HepG2 (cell line): Measurements from ENCODE around the gene COA1. TPM values are rescaled to one million over a fixed set of nuclear protein-coding genes. Genes with fewer than 3 reads are reported as not detected.

Experiments
- MAFK ChIP-seq, 2 experiments: IDR thresholded peaks in 1 of 2; conservative IDR thresholded peaks in 1 of 2; 2 replicates each; pipeline ENCODE4 v1.6.1; 2011; ENCODE audit warnings: improper control_type of control experiment in 2 of 2, low read length in 2 of 2
- SNRNP70 ChIP-seq: fragments of 200-400 bp; formaldehyde crosslinking; IDR thresholded peaks from 2 replicates; pipeline ENCODE4 v1.6.1; 2017; ENCODE audit warnings: mild to moderate bottlenecking, low read depth, low read length, moderate library complexity
- ZNF207 ChIP-seq: fragments of 450-650 bp; IDR thresholded peaks from 2 replicates; pipeline ENCODE4 v1.6.1; 2016; ENCODE audit warnings: antibody characterized with exemption, borderline replicate concordance
- ZNF326 ChIP-seq: sonication (generic); formaldehyde crosslinking; IDR thresholded peaks from 2 replicates; pipeline ENCODE4 v1.4.0; 2020; ENCODE audit warnings: missing genetic modification reagents, borderline replicate concordance
- ZNF33A ChIP-seq: sonication (generic); formaldehyde crosslinking; IDR thresholded peaks from 2 replicates; pipeline ENCODE4 v1.5.1; 2020; ENCODE audit warnings: missing genetic modification reagents, mild to moderate bottlenecking, moderate library complexity, borderline replicate concordance
- ZNF550 ChIP-seq: sonication (generic); formaldehyde crosslinking; IDR thresholded peaks from 2 replicates; pipeline ENCODE4 v1.4.0; 2020; ENCODE audit warnings: mild to moderate bottlenecking, missing genetic modification reagents, borderline replicate concordance
- ZNF790 ChIP-seq: sonication (generic); formaldehyde crosslinking; IDR thresholded peaks from 2 replicates; pipeline ENCODE4 v1.8.0; 2022; ENCODE audit warnings: missing genetic modification reagents, mild to moderate bottlenecking, borderline replicate concordance
- ZZZ3 ChIP-seq: sonication (generic); formaldehyde crosslinking; IDR thresholded peaks from 2 replicates; pipeline ENCODE4 v1.4.0; 2020; ENCODE audit warnings: missing genetic modification reagents, mild to moderate bottlenecking, borderline replicate concordance
- polyA plus RNA-seq, 8 experiments: library from polyadenylated mRNA; depleted of rRNA in 3 of 8; stranded (reverse) in 7 of 8; unstranded in 1 of 8; fragments of >200 nt; fragmentation: Illumina TruSeq in 4 of 8; extraction: Trizol in 4 of 8; gene quantifications; 2 replicates each; pipeline versions ENCODE4 v1.2.1 to v1.2.3, GENCODE V29; 2011 to 2016; ENCODE audit warnings: low read depth in 4 of 8, missing spikeins in 1 of 8, mixed read lengths in 1 of 8; ENCODE audit not compliant: insufficient read depth in 1 of 8
- total RNA-seq, 5 experiments: library from RNA; depleted of rRNA; stranded (reverse); fragments of >200 nt; fragmentation: Illumina TruSeq; extraction: Trizol; gene quantifications; 2 replicates each; pipeline ENCODE4 v1.2.3, GENCODE V29; 2016; ENCODE audit warnings: low read depth in 1 of 5
- TF ChIP-seq, protein P1 (sequence below): sonication (generic); formaldehyde crosslinking; IDR thresholded peaks from 2 replicates; pipeline ENCODE4 v1.5.1; 2020; ENCODE audit warnings: missing genetic modification reagents, mild to moderate bottlenecking, borderline replicate concordance
- TF ChIP-seq, protein P2 (sequence below): sonication (generic); formaldehyde crosslinking; IDR thresholded peaks from 2 replicates; pipeline ENCODE4 v1.4.0; 2020; ENCODE audit warnings: low read depth, mild to moderate bottlenecking, missing genetic modification reagents
- TF ChIP-seq, protein P3 (sequence below): sonication (generic); formaldehyde crosslinking; IDR thresholded peaks from 2 replicates; pipeline ENCODE4 v1.5.1; 2020; ENCODE audit warnings: mild to moderate bottlenecking, missing genetic modification reagents, moderate library complexity
- TF ChIP-seq, protein P4 (sequence below): sonication (generic); formaldehyde crosslinking; IDR thresholded peaks from 2 replicates; pipeline ENCODE4 v1.5.0; 2020; ENCODE audit warnings: mild to moderate bottlenecking, missing genetic modification reagents
- TF ChIP-seq, protein P5 (sequence below), 2 experiments: sonication (generic) in 1 of 2; formaldehyde crosslinking in 1 of 2; IDR thresholded peaks; 2 replicates each; pipeline versions ENCODE4 v1.4.0 to v1.6.1; 2018 to 2020; ENCODE audit warnings: missing genetic modification reagents in 2 of 2, borderline replicate concordance in 1 of 2, low read depth in 1 of 2, mild to moderate bottlenecking in 1 of 2, missing biosample characterization in 1 of 2
- TF ChIP-seq, protein P6 (sequence below): IDR thresholded peaks from 2 replicates; pipeline ENCODE4 v1.6.1; 2012; ENCODE audit warnings: inconsistent platforms

COA1 gene
- total and polyA plus RNA-seq, 2 of the 13 experiments (the other 11 are each of a cell fraction or from before 2014, with no cell fraction given): 33.2 to 65.7 TPM

DNA sequence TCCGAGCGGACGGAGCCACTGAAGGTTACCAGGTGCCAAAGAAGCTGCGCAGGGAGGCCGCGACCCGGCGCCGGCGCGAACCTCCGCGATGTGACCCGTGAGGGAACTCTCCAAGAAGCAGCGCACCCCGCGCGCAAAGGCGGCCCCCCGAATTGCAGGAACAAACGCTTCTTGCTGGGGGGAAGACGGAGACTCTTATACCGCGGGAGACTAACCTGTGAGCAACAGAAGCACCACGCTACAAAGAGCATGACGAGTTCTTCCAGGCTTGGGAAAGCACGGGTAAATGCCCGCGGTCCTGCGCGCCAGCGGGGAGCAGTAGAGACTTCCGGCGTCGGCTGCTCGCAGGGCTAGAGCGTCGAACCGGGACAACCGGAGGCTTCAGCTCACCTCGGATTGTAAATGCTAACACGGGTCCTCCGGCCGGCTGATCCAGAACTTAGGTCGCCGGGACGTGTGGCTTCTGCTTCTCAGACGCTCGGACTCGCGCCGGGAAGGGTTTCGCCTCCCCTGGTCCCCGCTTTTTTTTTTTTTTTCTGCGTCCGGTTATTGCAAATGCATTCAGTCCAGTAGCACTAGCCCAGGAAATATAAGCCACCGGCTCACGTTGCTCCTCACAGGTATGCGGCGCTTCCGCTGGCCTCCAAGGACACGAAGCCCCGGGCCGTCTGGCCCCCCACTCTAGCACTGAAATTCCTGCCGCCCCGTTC, at the start of gene COA1 (continued):
- TF ChIP-seq, protein P1, sequence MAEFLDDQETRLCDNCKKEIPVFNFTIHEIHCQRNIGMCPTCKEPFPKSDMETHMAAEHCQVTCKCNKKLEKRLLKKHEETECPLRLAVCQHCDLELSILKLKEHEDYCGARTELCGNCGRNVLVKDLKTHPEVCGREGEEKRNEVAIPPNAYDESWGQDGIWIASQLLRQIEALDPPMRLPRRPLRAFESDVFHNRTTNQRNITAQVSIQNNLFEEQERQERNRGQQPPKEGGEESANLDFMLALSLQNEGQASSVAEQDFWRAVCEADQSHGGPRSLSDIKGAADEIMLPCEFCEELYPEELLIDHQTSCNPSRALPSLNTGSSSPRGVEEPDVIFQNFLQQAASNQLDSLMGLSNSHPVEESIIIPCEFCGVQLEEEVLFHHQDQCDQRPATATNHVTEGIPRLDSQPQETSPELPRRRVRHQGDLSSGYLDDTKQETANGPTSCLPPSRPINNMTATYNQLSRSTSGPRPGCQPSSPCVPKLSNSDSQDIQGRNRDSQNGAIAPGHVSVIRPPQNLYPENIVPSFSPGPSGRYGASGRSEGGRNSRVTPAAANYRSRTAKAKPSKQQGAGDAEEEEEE (CRISPR knock-in tag): no peak
- TF ChIP-seq ZNF326: no peak
- TF ChIP-seq, protein P2, sequence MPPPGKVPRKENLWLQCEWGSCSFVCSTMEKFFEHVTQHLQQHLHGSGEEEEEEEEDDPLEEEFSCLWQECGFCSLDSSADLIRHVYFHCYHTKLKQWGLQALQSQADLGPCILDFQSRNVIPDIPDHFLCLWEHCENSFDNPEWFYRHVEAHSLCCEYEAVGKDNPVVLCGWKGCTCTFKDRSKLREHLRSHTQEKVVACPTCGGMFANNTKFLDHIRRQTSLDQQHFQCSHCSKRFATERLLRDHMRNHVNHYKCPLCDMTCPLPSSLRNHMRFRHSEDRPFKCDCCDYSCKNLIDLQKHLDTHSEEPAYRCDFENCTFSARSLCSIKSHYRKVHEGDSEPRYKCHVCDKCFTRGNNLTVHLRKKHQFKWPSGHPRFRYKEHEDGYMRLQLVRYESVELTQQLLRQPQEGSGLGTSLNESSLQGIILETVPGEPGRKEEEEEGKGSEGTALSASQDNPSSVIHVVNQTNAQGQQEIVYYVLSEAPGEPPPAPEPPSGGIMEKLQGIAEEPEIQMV (CRISPR knock-in tag): peak; percentile 73; the same call in 1 of the 2 replicates
- peak; percentile 32; the same call in 1 of the 2 replicates for TF ChIP-seq ZZZ3
- no peak for TF ChIP-seq ZNF550 (CRISPR knock-in tag)
- TF ChIP-seq ZNF790: no peak
- TF ChIP-seq MAFK (conservative IDR thresholded peaks at IDR 0.05 in 1 of 2, IDR thresholded peaks at IDR 0.05 in 1 of 2; ENCODE audit: low read length in 2 of 2): no peak
- TF ChIP-seq, protein P3, sequence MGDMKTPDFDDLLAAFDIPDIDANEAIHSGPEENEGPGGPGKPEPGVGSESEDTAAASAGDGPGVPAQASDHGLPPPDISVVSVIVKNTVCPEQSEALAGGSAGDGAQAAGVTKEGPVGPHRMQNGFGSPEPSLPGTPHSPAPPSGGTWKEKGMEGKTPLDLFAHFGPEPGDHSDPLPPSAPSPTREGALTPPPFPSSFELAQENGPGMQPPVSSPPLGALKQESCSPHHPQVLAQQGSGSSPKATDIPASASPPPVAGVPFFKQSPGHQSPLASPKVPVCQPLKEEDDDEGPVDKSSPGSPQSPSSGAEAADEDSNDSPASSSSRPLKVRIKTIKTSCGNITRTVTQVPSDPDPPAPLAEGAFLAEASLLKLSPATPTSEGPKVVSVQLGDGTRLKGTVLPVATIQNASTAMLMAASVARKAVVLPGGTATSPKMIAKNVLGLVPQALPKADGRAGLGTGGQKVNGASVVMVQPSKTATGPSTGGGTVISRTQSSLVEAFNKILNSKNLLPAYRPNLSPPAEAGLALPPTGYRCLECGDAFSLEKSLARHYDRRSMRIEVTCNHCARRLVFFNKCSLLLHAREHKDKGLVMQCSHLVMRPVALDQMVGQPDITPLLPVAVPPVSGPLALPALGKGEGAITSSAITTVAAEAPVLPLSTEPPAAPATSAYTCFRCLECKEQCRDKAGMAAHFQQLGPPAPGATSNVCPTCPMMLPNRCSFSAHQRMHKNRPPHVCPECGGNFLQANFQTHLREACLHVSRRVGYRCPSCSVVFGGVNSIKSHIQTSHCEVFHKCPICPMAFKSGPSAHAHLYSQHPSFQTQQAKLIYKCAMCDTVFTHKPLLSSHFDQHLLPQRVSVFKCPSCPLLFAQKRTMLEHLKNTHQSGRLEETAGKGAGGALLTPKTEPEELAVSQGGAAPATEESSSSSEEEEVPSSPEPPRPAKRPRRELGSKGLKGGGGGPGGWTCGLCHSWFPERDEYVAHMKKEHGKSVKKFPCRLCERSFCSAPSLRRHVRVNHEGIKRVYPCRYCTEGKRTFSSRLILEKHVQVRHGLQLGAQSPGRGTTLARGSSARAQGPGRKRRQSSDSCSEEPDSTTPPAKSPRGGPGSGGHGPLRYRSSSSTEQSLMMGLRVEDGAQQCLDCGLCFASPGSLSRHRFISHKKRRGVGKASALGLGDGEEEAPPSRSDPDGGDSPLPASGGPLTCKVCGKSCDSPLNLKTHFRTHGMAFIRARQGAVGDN (CRISPR knock-in tag): peak; percentile 94
- TF ChIP-seq, protein P4, sequence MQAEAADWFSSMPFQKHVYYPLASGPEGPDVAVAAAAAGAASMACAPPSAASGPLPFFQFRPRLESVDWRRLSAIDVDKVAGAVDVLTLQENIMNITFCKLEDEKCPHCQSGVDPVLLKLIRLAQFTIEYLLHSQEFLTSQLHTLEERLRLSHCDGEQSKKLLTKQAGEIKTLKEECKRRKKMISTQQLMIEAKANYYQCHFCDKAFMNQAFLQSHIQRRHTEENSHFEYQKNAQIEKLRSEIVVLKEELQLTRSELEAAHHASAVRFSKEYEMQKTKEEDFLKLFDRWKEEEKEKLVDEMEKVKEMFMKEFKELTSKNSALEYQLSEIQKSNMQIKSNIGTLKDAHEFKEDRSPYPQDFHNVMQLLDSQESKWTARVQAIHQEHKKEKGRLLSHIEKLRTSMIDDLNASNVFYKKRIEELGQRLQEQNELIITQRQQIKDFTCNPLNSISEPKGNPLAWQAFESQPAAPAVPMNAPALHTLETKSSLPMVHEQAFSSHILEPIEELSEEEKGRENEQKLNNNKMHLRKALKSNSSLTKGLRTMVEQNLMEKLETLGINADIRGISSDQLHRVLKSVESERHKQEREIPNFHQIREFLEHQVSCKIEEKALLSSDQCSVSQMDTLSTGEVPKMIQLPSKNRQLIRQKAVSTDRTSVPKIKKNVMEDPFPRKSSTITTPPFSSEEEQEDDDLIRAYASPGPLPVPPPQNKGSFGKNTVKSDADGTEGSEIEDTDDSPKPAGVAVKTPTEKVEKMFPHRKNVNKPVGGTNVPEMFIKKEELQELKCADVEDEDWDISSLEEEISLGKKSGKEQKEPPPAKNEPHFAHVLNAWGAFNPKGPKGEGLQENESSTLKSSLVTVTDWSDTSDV: no peak; the same call in 1 of the 2 replicates
- TF ChIP-seq SNRNP70: no peak
- TF ChIP-seq, protein P5, sequence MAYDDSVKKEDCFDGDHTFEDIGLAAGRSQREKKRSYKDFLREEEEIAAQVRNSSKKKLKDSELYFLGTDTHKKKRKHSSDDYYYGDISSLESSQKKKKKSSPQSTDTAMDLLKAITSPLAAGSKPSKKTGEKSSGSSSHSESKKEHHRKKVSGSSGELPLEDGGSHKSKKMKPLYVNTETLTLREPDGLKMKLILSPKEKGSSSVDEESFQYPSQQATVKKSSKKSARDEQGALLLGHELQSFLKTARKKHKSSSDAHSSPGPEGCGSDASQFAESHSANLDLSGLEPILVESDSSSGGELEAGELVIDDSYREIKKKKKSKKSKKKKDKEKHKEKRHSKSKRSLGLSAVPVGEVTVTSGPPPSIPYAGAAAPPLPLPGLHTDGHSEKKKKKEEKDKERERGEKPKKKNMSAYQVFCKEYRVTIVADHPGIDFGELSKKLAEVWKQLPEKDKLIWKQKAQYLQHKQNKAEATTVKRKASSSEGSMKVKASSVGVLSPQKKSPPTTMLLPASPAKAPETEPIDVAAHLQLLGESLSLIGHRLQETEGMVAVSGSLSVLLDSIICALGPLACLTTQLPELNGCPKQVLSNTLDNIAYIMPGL (CRISPR knock-in tag; IDR thresholded peaks at IDR 0.05; ENCODE audit: borderline replicate concordance in 1 of 2, low read depth in 1 of 2): peak; percentile 89 to 90
- TF ChIP-seq ZNF33A (CRISPR knock-in tag): no peak
- TF ChIP-seq, protein P6, sequence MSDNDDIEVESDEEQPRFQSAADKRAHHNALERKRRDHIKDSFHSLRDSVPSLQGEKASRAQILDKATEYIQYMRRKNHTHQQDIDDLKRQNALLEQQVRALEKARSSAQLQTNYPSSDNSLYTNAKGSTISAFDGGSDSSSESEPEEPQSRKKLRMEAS: peak; percentile 79; the same call in 1 of the 2 replicates
- no peak for TF ChIP-seq ZNF207
